ENCODE measurements around the gene PLXNA4.

DNA sequence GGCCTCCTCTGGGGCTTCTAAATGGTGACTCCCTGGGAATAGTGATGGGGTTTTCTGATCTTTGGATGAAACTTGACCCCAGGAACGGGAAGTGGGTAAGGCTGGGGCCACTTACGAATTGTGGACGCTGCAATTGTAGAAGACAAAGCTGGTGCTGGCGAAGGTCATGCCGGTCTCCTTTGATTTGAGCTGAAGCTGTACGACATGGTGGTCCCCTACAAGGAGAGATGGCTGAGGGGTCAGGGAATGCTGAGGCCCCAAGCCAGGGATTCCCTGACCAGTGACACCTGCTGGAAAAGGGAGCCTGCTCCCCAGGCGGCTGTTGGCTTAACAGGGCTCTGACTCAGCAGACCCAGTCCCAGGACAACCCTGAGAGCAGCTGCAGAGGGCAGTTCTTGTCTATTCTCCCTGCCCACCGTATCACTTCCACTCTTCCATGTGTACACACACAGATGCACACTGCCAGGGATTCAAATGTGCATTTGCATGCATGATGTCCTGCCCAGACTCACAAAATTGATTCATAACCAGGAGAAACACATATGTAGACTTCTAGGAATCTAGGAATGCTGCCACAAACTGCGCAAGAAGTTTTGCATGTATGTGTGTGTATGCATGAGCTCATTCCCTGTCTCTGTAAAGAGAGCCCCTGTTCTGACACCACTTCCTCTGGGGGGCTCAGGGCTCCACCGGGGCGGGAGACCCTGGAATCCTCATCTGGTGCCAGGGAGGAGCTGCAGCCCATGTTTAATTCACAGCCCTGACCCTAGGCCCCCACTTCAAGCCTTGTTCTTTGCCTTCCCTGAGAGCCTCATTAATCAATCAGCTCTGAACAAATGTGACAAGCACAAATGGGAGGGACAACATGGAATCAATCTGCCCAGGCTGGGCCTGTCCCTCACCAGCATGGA is 350.0 kb downstream of the PLXNA4 start:
- no peak for TF ChIP-seq RXRA (IDR thresholded peaks at IDR 0.05)
- TF ChIP-seq, protein P1, sequence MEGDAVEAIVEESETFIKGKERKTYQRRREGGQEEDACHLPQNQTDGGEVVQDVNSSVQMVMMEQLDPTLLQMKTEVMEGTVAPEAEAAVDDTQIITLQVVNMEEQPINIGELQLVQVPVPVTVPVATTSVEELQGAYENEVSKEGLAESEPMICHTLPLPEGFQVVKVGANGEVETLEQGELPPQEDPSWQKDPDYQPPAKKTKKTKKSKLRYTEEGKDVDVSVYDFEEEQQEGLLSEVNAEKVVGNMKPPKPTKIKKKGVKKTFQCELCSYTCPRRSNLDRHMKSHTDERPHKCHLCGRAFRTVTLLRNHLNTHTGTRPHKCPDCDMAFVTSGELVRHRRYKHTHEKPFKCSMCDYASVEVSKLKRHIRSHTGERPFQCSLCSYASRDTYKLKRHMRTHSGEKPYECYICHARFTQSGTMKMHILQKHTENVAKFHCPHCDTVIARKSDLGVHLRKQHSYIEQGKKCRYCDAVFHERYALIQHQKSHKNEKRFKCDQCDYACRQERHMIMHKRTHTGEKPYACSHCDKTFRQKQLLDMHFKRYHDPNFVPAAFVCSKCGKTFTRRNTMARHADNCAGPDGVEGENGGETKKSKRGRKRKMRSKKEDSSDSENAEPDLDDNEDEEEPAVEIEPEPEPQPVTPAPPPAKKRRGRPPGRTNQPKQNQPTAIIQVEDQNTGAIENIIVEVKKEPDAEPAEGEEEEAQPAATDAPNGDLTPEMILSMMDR (IDR thresholded peaks at IDR 0.05; ENCODE audit: low read depth, low read length, missing input control) = no peak
- TF ChIP-seq TAF1 (conservative IDR thresholded peaks at IDR 0.05) = no peak
- no peak for TF ChIP-seq SP1 (IDR thresholded peaks at IDR 0.05)
